Neural crest cell (in vitro differentiated cells): ENCODE data around the gene SERGEF. TPM values are rescaled to one million over a fixed set of nuclear protein-coding genes. Genes with fewer than 3 reads are reported as not detected.

Experiments used
- DNase-seq: peaks from one replicate; pipeline ENCODE4 v3.0.0; 2021; ENCODE audit warnings: low read depth, mixed read lengths, low spot score
- H3K27ac Mint-ChIP-seq: one replicate; pipeline ENCODE4 v1.8.0; 2021; ENCODE audit warnings: mild to moderate bottlenecking, mixed read lengths; ENCODE audit not compliant: unreplicated experiment
- H3K27me3 Mint-ChIP-seq: 2 replicates; pipeline ENCODE4 v1.8.0; 2021; ENCODE audit warnings: low read depth, mild to moderate bottlenecking, mixed read lengths
- H3K36me3 Mint-ChIP-seq: 2 replicates; pipeline ENCODE4 v1.8.0; 2021; ENCODE audit warnings: low read depth, mild to moderate bottlenecking, mixed read lengths
- H3K4me1 Mint-ChIP-seq: 2 replicates; pipeline ENCODE4 v1.8.0; 2021; ENCODE audit warnings: mixed read lengths
- H3K4me3 Mint-ChIP-seq: one replicate; pipeline ENCODE4 v1.8.0; 2021; ENCODE audit warnings: mild to moderate bottlenecking, mixed read lengths
- H3K9me3 Mint-ChIP-seq: 2 replicates; pipeline ENCODE4 v1.8.0; 2021; ENCODE audit warnings: mixed read lengths
- total RNA-seq: library from RNA; stranded (reverse); gene quantifications from 2 replicates; pipeline ENCODE4 v1.2.1, GENCODE V29; 2021
- TF ChIP-seq, protein P1 (sequence below): fragments of 200-600 bp; sonication (generic); conservative IDR thresholded peaks from 2 replicates; pipeline ENCODE4 v1.5.0; 2021; ENCODE audit warnings: antibody characterized with exemption, mild to moderate bottlenecking

SERGEF gene
- total RNA-seq, 1 donor from 2014 or later: 29.6 TPM

DNA sequence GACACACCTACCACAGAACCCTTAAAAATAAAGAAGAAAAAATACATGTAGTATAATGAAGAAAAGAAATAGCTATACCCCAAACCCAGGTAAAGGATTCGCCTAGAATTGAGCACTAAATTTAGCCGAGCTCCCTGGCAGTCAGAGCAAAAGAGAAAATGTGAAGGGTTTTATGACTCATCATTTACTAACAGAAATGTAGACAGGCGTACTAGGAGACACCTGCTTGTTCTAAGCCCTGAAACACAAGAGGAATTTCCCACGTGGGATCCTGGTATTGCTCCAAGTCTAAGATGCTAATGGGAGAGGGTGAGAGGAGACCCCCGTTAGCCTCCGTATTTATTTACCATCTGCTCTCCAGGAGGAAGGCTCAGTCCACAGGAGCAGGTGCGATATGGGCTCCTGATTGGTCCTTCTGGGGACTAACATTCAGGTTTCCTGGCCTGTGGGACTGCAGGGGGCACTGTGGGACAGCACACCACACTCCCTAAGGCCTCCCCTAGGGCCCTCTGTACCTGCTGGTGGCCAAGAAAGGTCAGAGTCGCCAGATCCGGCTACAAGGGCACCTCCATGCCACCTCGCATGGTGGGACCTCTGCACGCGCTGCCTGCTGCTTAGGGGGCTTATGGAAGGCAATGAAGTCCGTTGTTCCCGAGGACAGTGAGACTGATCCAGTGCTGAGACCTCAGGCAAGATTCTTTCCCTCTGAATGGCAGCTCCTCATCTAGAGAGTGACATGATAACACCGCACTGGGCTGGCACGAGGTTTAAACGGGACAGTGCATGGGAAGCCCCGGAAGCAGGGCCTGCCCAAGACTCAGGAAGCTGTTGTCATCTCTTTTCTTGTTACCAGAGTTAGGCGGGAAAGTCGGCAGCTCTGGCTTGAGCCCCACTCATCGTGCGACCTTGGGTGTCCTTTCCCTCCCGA is 252.5 kb downstream of the SERGEF start:
- Mint-ChIP-seq H3K36me3 (no peaks in the 10 kb centered on the region), H3K9me3 (peaks cover 3% of the 10 kb centered on the region), H3K4me3 (no peak overlapping the region), H3K27ac (no peak overlapping the region), H3K4me1 (peaks cover 16% of the 10 kb centered on the region), H3K27me3 (no peaks in the 10 kb centered on the region)
- DNase-seq: no peak
- TF ChIP-seq, protein P1, sequence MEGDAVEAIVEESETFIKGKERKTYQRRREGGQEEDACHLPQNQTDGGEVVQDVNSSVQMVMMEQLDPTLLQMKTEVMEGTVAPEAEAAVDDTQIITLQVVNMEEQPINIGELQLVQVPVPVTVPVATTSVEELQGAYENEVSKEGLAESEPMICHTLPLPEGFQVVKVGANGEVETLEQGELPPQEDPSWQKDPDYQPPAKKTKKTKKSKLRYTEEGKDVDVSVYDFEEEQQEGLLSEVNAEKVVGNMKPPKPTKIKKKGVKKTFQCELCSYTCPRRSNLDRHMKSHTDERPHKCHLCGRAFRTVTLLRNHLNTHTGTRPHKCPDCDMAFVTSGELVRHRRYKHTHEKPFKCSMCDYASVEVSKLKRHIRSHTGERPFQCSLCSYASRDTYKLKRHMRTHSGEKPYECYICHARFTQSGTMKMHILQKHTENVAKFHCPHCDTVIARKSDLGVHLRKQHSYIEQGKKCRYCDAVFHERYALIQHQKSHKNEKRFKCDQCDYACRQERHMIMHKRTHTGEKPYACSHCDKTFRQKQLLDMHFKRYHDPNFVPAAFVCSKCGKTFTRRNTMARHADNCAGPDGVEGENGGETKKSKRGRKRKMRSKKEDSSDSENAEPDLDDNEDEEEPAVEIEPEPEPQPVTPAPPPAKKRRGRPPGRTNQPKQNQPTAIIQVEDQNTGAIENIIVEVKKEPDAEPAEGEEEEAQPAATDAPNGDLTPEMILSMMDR: peak; percentile 56

DNA sequence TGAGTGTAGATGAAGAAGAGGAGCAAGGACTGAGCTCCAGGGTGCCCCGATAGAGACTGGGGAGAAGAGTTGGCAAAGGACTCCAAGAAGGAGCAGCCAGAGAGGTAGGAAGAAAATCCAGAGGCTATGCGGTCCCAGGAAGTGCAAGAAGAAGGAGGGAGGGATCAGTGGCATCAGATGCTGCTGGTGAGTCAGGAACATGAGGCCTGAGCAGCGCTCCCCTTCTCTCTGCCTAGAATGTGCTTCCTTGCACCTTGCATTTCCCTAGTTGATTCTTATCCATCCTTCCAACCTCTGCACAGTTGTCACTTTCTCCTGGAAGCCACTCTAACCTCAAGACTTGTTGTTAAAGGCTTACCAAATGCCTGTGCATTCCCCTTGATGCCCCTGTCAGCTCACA is 257.0 kb downstream of the SERGEF start:
- Mint-ChIP-seq H3K9me3 (peaks cover 3% of the 10 kb centered on the region), H3K27ac (no peak overlapping the region), H3K36me3 (no peaks in the 10 kb centered on the region), H3K4me1 (no peaks in the 10 kb centered on the region), H3K4me3 (no peak overlapping the region), H3K27me3 (no peaks in the 10 kb centered on the region)
- TF ChIP-seq, protein P1: no peak
- no peak for DNase-seq

DNA sequence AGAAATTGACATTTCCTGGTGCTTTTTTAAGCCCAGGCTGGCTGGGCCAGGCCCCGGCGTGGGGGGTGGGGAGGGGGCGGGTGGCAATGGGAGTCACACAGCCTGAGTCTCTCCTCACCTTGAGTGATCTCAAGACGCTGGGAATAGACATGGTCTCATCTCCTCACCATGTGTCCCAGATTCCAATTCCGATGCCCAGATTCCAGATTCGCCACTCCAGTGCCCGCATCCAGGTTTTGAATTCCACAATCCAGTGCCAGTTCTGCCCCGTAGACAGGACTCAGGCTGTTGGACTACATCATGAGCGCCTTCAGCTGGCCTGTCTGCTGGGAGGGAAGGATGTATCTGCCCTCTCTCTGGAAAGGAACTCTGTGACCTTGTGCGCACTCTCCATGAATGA is 259.2 kb downstream of the SERGEF start:
- Mint-ChIP-seq H3K36me3 (no peaks in the 10 kb centered on the region), H3K27me3 (no peaks in the 10 kb centered on the region), H3K4me3 (no peak overlapping the region), H3K9me3 (peaks cover 3% of the 10 kb centered on the region), H3K4me1 (no peaks in the 10 kb centered on the region), H3K27ac (no peak overlapping the region)
- TF ChIP-seq, protein P1: no peak
- no peak for DNase-seq

DNA sequence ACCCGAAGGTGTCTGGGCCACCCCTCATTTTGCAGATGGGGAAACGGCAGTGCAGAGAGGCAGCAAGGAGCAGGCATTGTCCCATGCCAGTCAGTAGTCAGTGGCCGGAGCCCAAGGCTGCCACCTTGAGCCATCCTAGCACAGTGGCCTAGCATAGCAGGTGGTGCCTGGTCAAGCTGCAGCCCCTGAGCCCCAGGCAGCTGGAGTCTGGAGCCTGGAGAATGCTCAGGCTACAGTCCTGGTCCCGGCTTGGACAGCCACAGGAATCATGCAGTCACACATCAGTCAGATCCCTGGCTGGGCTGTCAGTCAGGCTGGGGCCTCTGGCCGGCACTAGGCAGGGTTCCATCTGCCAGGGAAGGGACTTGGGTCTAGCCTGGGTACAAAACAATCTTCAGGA is 259.7 kb downstream of the SERGEF start:
- no peak for DNase-seq
- H3K4me3 Mint-ChIP-seq: no peak overlapping the region
- no peaks in the 10 kb centered on the region for H3K27me3 Mint-ChIP-seq
- H3K36me3 Mint-ChIP-seq: no peaks in the 10 kb centered on the region
- TF ChIP-seq, protein P1: no peak
- H3K9me3 Mint-ChIP-seq: peaks cover under 1% of the 10 kb centered on the region
- no peak overlapping the region for H3K27ac Mint-ChIP-seq
- H3K4me1 Mint-ChIP-seq: no peaks in the 10 kb centered on the region

DNA sequence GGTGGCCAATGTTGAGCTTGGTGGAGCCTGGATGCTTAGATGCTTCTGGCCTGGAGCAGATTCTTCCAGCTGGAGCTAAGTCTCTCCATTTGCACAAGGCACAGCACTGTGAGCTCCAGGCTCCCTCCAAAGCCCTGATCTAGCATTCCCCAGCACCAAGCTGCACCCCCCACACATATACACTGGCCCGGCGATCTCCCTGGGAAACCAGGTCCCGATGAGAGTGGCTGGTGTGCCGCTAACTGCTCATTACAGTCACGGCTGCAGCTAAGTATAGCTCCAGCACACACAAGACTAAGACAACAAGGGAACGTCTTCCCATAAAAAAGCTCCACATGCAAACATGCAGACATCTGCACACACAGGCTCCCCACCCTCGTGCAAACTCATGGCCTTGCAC is 260.7 kb downstream of the SERGEF start:
- no peaks in the 10 kb centered on the region for H3K36me3 Mint-ChIP-seq
- no peak overlapping the region for H3K27ac Mint-ChIP-seq
- H3K4me3 Mint-ChIP-seq: no peak overlapping the region
- H3K4me1 Mint-ChIP-seq: no peaks in the 10 kb centered on the region
- DNase-seq: no peak
- TF ChIP-seq, protein P1: no peak
- H3K27me3 Mint-ChIP-seq: no peaks in the 10 kb centered on the region
- no peaks in the 10 kb centered on the region for H3K9me3 Mint-ChIP-seq
